Panc1 (cell line): ENCODE results near the gene LRRC46.

Experiments used
- CTCF ChIP-seq: fragments of 450-650 bp; IDR thresholded peaks from 2 replicates; pipeline ENCODE4 v1.5.1; 2017; ENCODE audit warnings: mild to moderate bottlenecking
- REST ChIP-seq, 2 experiments: IDR thresholded peaks; 2 replicates each; pipeline ENCODE4 v1.6.1; 2011 to 2012; ENCODE audit warnings: low read depth in 2 of 2, control low read depth in 1 of 2, low read length in 1 of 2, mild to moderate bottlenecking in 1 of 2, moderate library complexity in 1 of 2; ENCODE audit not compliant: insufficient read depth in 1 of 2
- SIN3A ChIP-seq: IDR thresholded peaks from 2 replicates; pipeline ENCODE4 v1.6.1; 2012; ENCODE audit warnings: low read depth, mild to moderate bottlenecking, low read length, moderate library complexity, borderline replicate concordance; ENCODE audit not compliant: insufficient read depth

- TF ChIP-seq REST (IDR thresholded peaks at IDR 0.05; ENCODE audit: insufficient read depth in 1 of 2, low read depth in 2 of 2, low read length in 1 of 2) = no peak
- TF ChIP-seq SIN3A = no peak
- no peak for TF ChIP-seq CTCF
Observed at GRCh38 chr17:47879776-47880454, 48.4 kb downstream of the LRRC46 start.
